Measurements from ENCODE around the gene PLB1. TPM values are rescaled to one million over a fixed set of nuclear protein-coding genes. Genes with fewer than 3 reads are reported as not detected.

The PLB1 gene
- total and polyA plus RNA-seq, 12 donors = 1.0 to 51.1 (median 8.3) TPM

GRCh38 chr2:28615706-28616105 lies 119.8 kb downstream of the PLB1 start:
- no peak for DNase-seq
- no peaks in the 10 kb centered on the region for H3K9me3 ChIP-seq (replicated peaks in 1 of 3)
- peaks cover 0 to 8% of the 10 kb centered on the region in 2 donors for H3K4me1 ChIP-seq (replicated peaks in 1 of 2)
- intact Hi-C loops (cut with DNase I) = no loop called here
- no peak overlapping the region for H3K27ac ChIP-seq
- no peaks in the 10 kb centered on the region for H3K36me3 ChIP-seq (replicated peaks in 1 of 2)
- no peaks in the 10 kb centered on the region for H3K27me3 ChIP-seq
- 90 to 94% (median 93%) methylated on average over 6 of the region's 6 CpGs for WGBS, 4 donors
- H3K4me3 ChIP-seq = no peak overlapping the region
- TF ChIP-seq CTCF (IDR thresholded peaks at IDR 0.05) (no peak), POLR2A (IDR thresholded peaks at IDR 0.05) (no peak)

- TF ChIP-seq POLR2A (IDR thresholded peaks at IDR 0.05) = no peak
- no peak for TF ChIP-seq CTCF (IDR thresholded peaks at IDR 0.05)
- Histone ChIP-seq H3K27me3 (no peaks in the 10 kb centered on the region), H3K4me3 (no peak overlapping the region), H3K36me3 (replicated peaks in 1 of 2) (no peaks in the 10 kb centered on the region), H3K9me3 (replicated peaks in 1 of 3) (no peaks in the 10 kb centered on the region), H3K27ac (no peak overlapping the region), H3K4me1 (replicated peaks in 1 of 2) (peaks cover 5 to 11% of the 10 kb centered on the region in 2 donors)
- DNase-seq = no peak
- intact Hi-C loops (cut with DNase I) = no loop called here
- 74 to 87% (median 79%) methylated on average over 3 of the region's 3 CpGs for WGBS, 4 donors
These were observed 120.6 kb downstream of the PLB1 start for GRCh38 chr2:28616396-28616999.

- H3K9me3 ChIP-seq (replicated peaks in 1 of 3) = no peaks in the 10 kb centered on the region
- intact Hi-C loops (cut with DNase I) = no loop called here
- H3K4me3 ChIP-seq = no peak overlapping the region
- no peak for DNase-seq
- WGBS, 4 donors = 83 to 95% (median 91%) methylated on average over 2 to 3 of the region's 3 CpGs
- no peak overlapping the region for H3K27ac ChIP-seq
- H3K4me1 ChIP-seq (replicated peaks in 1 of 2) = peaks cover 5 to 20% of the 10 kb centered on the region in 2 donors
- H3K27me3 ChIP-seq = no peaks in the 10 kb centered on the region
- TF ChIP-seq POLR2A (IDR thresholded peaks at IDR 0.05) = no peak
- TF ChIP-seq CTCF (IDR thresholded peaks at IDR 0.05) = no peak
- no peaks in the 10 kb centered on the region for H3K36me3 ChIP-seq (replicated peaks in 1 of 2)
These were observed 121.8 kb downstream of the PLB1 start for GRCh38 chr2:28617502-28618184.

- Histone ChIP-seq H3K4me3 (no peak overlapping the region), H3K4me1 (replicated peaks in 1 of 2) (peaks cover 5 to 20% of the 10 kb centered on the region in 2 donors), H3K27me3 (no peaks in the 10 kb centered on the region), H3K36me3 (replicated peaks in 1 of 2) (no peaks in the 10 kb centered on the region), H3K9me3 (replicated peaks in 1 of 3) (no peaks in the 10 kb centered on the region), H3K27ac (no peak overlapping the region)
- 91 to 95% (median 93%) methylated on average over 10 to 12 of the region's 12 CpGs for WGBS, 4 donors
- TF ChIP-seq CTCF (IDR thresholded peaks at IDR 0.05) (no peak), POLR2A (IDR thresholded peaks at IDR 0.05) (no peak)
- DNase-seq = no peak
- intact Hi-C loops (cut with DNase I) = no loop called here
These were observed 122.6 kb downstream of the PLB1 start for GRCh38 chr2:28618221-28619141.

Measured in adrenal gland (tissue), 12 donors.